B cell (primary cell): Measurements from ENCODE around the gene ADPRS. TPM values are rescaled to one million over a fixed set of nuclear protein-coding genes. Genes with fewer than 3 reads are reported as not detected.

Experiments used
- ATAC-seq: fragments of 200-7000 bp; cut with Tn5 transposase; one replicate; pipeline ENCODE4 v1.10.0; 2021; ENCODE audit warnings: low read depth, mild to moderate bottlenecking, moderate number of reproducible peaks, moderate library complexity
- CTCF ChIA-PET: fragments of 350-600 bp; sonication (Branson Sonifier 250); formaldehyde crosslinking; loops from one replicate; lab custom pipeline; 2021; ENCODE audit warnings: antibody characterized with exemption, inconsistent platforms; lab: Charles Lee
- POLR2A ChIA-PET: fragments of 350-600 bp; sonication (Branson Sonifier 250); formaldehyde crosslinking; loops from one replicate; lab custom pipeline; 2021; ENCODE audit warnings: antibody characterized with exemption; lab: Charles Lee
- DNase-seq: peaks from one replicate; pipeline ENCODE4 v3.0.0; 2013
- H2AFZ ChIP-seq: 2 replicates; pipeline ENCODE4 v1.6.1; 2012; ENCODE audit warnings: mild to moderate bottlenecking, low read depth, low read length; ENCODE audit not compliant: insufficient read depth, poor library complexity, severe bottlenecking
- H3K27ac ChIP-seq, 2 donors: 1 replicate in 1 of 2; 2 replicates in 1 of 2; pipeline ENCODE4 v1.5.1; 2012 to 2013; ENCODE audit warnings: low read length in 2 of 2, mild to moderate bottlenecking in 2 of 2, moderate library complexity in 1 of 2
- H3K27me3 ChIP-seq, 4 experiments: fragments of 200-600 bp in 1 of 4; sonication (generic) in 1 of 4; replicated peaks in 1 of 4; 1 replicate in 2 of 4; 2 replicates in 2 of 4; pipeline versions ENCODE4 v1.6.1 to v1.7.0; 2013 to 2016; ENCODE audit warnings: low read length in 3 of 4, mild to moderate bottlenecking in 2 of 4, mixed read lengths in 1 of 4, moderate library complexity in 1 of 4; ENCODE audit not compliant: insufficient read depth in 4 of 4, control insufficient read depth in 3 of 4; ENCODE audit errors: control extremely low read depth in 1 of 4
- H3K36me3 ChIP-seq, 2 experiments: replicated peaks in 1 of 2; 1 replicate in 1 of 2; 2 replicates in 1 of 2; pipeline versions ENCODE4 v1.6.1 to v1.7.1; 2013; ENCODE audit warnings: low read length in 1 of 2; ENCODE audit not compliant: insufficient read depth in 2 of 2, control insufficient read depth in 1 of 2; ENCODE audit errors: control extremely low read depth in 1 of 2, extremely low read depth in 1 of 2
- H3K4me1 ChIP-seq, 2 donors: fragments of 200-600 bp in 1 of 2; sonication (generic) in 1 of 2; 1 replicate in 1 of 2; 2 replicates in 1 of 2; pipeline versions ENCODE4 v1.5.1 to v1.6.1; 2013 to 2017; ENCODE audit warnings: low read length in 2 of 2; ENCODE audit not compliant: control insufficient read depth in 2 of 2, insufficient read depth in 2 of 2
- H3K4me2 ChIP-seq: replicated peaks from 2 replicates; pipeline ENCODE3; 2012; ENCODE audit warnings: mild to moderate bottlenecking, low read depth, low read length; ENCODE audit not compliant: poor library complexity, severe bottlenecking
- H3K4me3 ChIP-seq, 5 experiments: fragments of 200-600 bp in 1 of 5; sonication (generic) in 1 of 5; 1 replicate in 3 of 5; 2 replicates in 2 of 5; pipeline versions ENCODE4 v1.5.1 to v1.7.0; 2011 to 2016; ENCODE audit warnings: low read length in 4 of 5, mild to moderate bottlenecking in 4 of 5, low read depth in 2 of 5, control low read depth in 1 of 5, moderate library complexity in 1 of 5; ENCODE audit not compliant: insufficient read depth in 1 of 5; ENCODE audit errors: control extremely low read depth in 1 of 5, extremely low read depth in 1 of 5
- H3K79me2 ChIP-seq: fragments of 200-600 bp; sonication (generic); one replicate; pipeline ENCODE4 v1.6.0; 2016; ENCODE audit warnings: low read length; ENCODE audit not compliant: control insufficient read depth, insufficient read depth
- H3K9ac ChIP-seq: fragments of 200-600 bp; sonication (generic); 2 replicates; pipeline ENCODE4 v1.6.1; 2017; ENCODE audit warnings: mild to moderate bottlenecking, low read length, moderate library complexity
- H3K9me3 ChIP-seq, 3 donors: one replicate each; pipeline versions ENCODE4 v1.6.1 to v1.7.1; 2013; ENCODE audit warnings: low read length in 2 of 3; ENCODE audit not compliant: control insufficient read depth in 2 of 3, insufficient read depth in 1 of 3; ENCODE audit errors: control extremely low read depth in 1 of 3
- H4K20me1 ChIP-seq: 2 replicates; pipeline ENCODE4 v1.6.0; 2012; ENCODE audit warnings: mild to moderate bottlenecking, low read length; ENCODE audit not compliant: insufficient read depth, control insufficient read depth, poor library complexity, severe bottlenecking
- H3K27ac Mint-ChIP-seq: one replicate; pipeline ENCODE4 v1.8.0; 2021; ENCODE audit warnings: mixed read lengths
- H3K27me3 Mint-ChIP-seq: one replicate; pipeline ENCODE4 v1.8.0; 2021; ENCODE audit warnings: mixed read lengths
- H3K4me1 Mint-ChIP-seq: one replicate; pipeline ENCODE4 v1.8.0; 2021; ENCODE audit warnings: mixed read lengths
- H3K4me3 Mint-ChIP-seq: one replicate; pipeline ENCODE4 v1.8.0; 2021; ENCODE audit warnings: mixed read lengths
- H3K9me3 Mint-ChIP-seq: one replicate; pipeline ENCODE4 v1.8.0; 2022; ENCODE audit warnings: mixed read lengths; ENCODE audit not compliant: insufficient read depth
- EZH2 ChIP-seq: IDR thresholded peaks from 2 replicates; pipeline ENCODE4 v1.6.1; 2012; ENCODE audit warnings: borderline replicate concordance, low read depth, mild to moderate bottlenecking, moderate library complexity, low read length; ENCODE audit not compliant: insufficient read depth, poor library complexity, severe bottlenecking
- WGBS: methylation state at CpG from one replicate; pipeline ENCODE4 v1.1.5; 2013; ENCODE audit warnings: missing lambda C conversion rate; ENCODE audit not compliant: insufficient coverage; 5-methylcytosine and 5-hydroxymethylcytosine counted together
- intact Hi-C: fragments of 100-400 bp; cut with micrococcal nuclease; formaldehyde crosslinking; loops from one replicate; pipeline ENCODE4 v1.10.0; 2022
- polyA plus RNA-seq: library from polyadenylated mRNA; depleted of rRNA; stranded (reverse); fragments of >200 nt; gene quantifications from 2 replicates; pipeline ENCODE4 v1.2.3, GENCODE V29; 2012
- total RNA-seq, 2 donors: library from RNA; stranded (reverse); fragments of 120-200 nt in 1 of 2; gene quantifications; 1 replicate in 1 of 2; 2 replicates in 1 of 2; pipeline versions ENCODE4 v1.2.3 to v1.2.4, GENCODE V29; 2013 to 2022
- TF ChIP-seq, protein P1 (sequence below): fragments of 200-600 bp; IDR thresholded peaks from one replicate; pipeline ENCODE4 v1.8.0; 2022; ENCODE audit warnings: antibody characterized with exemption, mild to moderate bottlenecking

ADPRS gene
- total and polyA plus RNA-seq, 2 donors (not counting 1 experiment from before 2014, with no cell fraction given), result 15.0 to 20.9 TPM

DNA sequence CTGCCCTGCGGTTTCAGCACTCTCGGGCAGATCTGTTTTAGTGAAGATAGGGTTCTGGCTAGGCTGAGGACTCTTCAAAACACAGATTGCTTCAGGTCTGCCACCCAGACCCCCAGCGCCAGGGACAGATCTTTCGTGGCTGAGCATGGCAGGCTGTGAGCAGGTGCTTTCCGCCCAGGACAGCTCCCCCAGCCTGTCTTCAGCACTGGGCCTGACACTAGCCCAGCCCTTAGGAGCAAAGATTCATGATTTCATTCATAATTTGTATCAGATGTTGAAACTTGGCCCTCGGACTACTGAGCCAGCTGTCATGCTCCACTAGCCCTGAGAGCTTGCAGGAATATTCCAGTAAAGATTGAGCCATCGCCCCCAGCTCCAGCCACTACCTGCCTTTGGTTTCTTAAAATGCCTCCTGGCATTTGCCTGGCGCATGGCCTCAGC lies 5.9 kb downstream of the ADPRS start:
- Mint-ChIP-seq H3K9me3 (no peaks in the 10 kb centered on the region), H3K4me3 (no peak overlapping the region), H3K27ac (no peak overlapping the region), H3K27me3 (no peaks in the 10 kb centered on the region), H3K4me1 (peaks cover 12% of the 10 kb centered on the region)
- POLR2A ChIA-PET, result no interaction called here
- DNase-seq (no peak), ATAC-seq (no peak)
- no peak for TF ChIP-seq EZH2
- TF ChIP-seq, protein P1, sequence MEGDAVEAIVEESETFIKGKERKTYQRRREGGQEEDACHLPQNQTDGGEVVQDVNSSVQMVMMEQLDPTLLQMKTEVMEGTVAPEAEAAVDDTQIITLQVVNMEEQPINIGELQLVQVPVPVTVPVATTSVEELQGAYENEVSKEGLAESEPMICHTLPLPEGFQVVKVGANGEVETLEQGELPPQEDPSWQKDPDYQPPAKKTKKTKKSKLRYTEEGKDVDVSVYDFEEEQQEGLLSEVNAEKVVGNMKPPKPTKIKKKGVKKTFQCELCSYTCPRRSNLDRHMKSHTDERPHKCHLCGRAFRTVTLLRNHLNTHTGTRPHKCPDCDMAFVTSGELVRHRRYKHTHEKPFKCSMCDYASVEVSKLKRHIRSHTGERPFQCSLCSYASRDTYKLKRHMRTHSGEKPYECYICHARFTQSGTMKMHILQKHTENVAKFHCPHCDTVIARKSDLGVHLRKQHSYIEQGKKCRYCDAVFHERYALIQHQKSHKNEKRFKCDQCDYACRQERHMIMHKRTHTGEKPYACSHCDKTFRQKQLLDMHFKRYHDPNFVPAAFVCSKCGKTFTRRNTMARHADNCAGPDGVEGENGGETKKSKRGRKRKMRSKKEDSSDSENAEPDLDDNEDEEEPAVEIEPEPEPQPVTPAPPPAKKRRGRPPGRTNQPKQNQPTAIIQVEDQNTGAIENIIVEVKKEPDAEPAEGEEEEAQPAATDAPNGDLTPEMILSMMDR, result no peak
- Histone ChIP-seq H3K79me2 (peaks cover 28% of the 10 kb centered on the region), H3K36me3 (peaks cover 0 to 52% of the 10 kb centered on the region in 2 experiments), H3K4me1 (peaks cover 6 to 8% of the 10 kb centered on the region in 2 donors), H4K20me1 (no peaks in the 10 kb centered on the region), H3K27me3 (no peaks in the 10 kb centered on the region), H3K4me2 (no peak overlapping the region), H3K4me3 (no peak overlapping the region), H3K9ac (no peak overlapping the region), H3K9me3 (no peaks in the 10 kb centered on the region), H2AFZ (no peak overlapping the region), H3K27ac (no peak overlapping the region)
- WGBS, result 98% methylated on average over 6 of the region's 8 CpGs
- CTCF ChIA-PET, result interaction anchor here (0.6 to 2.3 kb wide), 7 partner anchors 39 to 324 kb away, joined by 3 to 8 read pairs (median 4); no protein-coding TSS in a partner anchor
- intact Hi-C loops, result loop anchor here (5.0 kb wide), 1 partner anchor 1338 kb away; no protein-coding TSS in a partner anchor

- peaks cover 0 to 52% of the 10 kb centered on the region in 2 experiments for H3K36me3 ChIP-seq
- peaks cover 17% of the 10 kb centered on the region for H3K79me2 ChIP-seq
- no peak overlapping the region for H3K4me3 ChIP-seq
- intact Hi-C loops, result loop anchor here (5.0 kb wide), 1 partner anchor 1336 kb away; no protein-coding TSS in a partner anchor
- no peak overlapping the region for H3K4me2 ChIP-seq
- no peak for ATAC-seq
- no peak for DNase-seq
- no peaks in the 10 kb centered on the region for H3K27me3 Mint-ChIP-seq
- H3K4me1 Mint-ChIP-seq, result peaks cover 7% of the 10 kb centered on the region
- TF ChIP-seq, protein P1, result no peak
- no peak for TF ChIP-seq EZH2
- ChIA-PET POLR2A (interaction anchor here (0.8 kb wide), 1 partner anchor 24 kb away, joined by 3 read pairs; no protein-coding TSS in a partner anchor), CTCF (interaction anchor here (0.9 to 7.4 kb wide), 9 partner anchors 36 to 326 kb away, joined by 3 to 56 read pairs (median 4); partner anchors contain the start of gene TRAPPC3)
- H2AFZ ChIP-seq, result no peak overlapping the region
- no peak overlapping the region for H3K4me3 Mint-ChIP-seq
- no peaks in the 10 kb centered on the region for H3K27me3 ChIP-seq
- no peaks in the 10 kb centered on the region for H3K9me3 Mint-ChIP-seq
- no peaks in the 10 kb centered on the region for H3K9me3 ChIP-seq
- 95% methylated on average over 12 of the region's 15 CpGs for WGBS
- H3K4me1 ChIP-seq, result peaks cover 0 to 7% of the 10 kb centered on the region in 2 donors
- H4K20me1 ChIP-seq, result no peaks in the 10 kb centered on the region
- H3K9ac ChIP-seq, result no peak overlapping the region
- H3K27ac Mint-ChIP-seq, result no peak overlapping the region
- no peak overlapping the region for H3K27ac ChIP-seq
Measured at GRCh38 chr1:36095760-36096405, 7.2 kb downstream of the ADPRS start.
